DND-41 (cell line): ENCODE measurements around the gene HOXB8.

Experiments used
- CTCF ChIP-seq: IDR thresholded peaks from 2 replicates; pipeline ENCODE4 v1.5.1; 2012; ENCODE audit warnings: borderline replicate concordance, low read length, moderate library complexity, mild to moderate bottlenecking; ENCODE audit not compliant: poor library complexity, severe bottlenecking; ENCODE audit errors: extremely low read depth
- EZH2 ChIP-seq: IDR thresholded peaks from 3 replicates; pipeline ENCODE4 v1.6.1; 2012; ENCODE audit warnings: borderline replicate concordance, low read depth, mild to moderate bottlenecking, moderate library complexity, low read length, inconsistent platforms; ENCODE audit not compliant: severe bottlenecking

- no peak for TF ChIP-seq CTCF
- no peak for TF ChIP-seq EZH2
Observed at GRCh38 chr17:48589831-48590606, 25.1 kb downstream of the HOXB8 start, which contains the start of gene HOXB3.
